Medulla oblongata (tissue), 1 donor: Measurements from ENCODE around the gene PARVG.

Experiments used
- DNase-seq: peaks from one replicate; pipeline ENCODE4 v3.0.0-alpha.2; 2015; ENCODE audit errors: extremely low spot score

The PARVG gene

GRCh38 chr22:44244265-44244822, 63.6 kb downstream of the PARVG start:
- no peak for DNase-seq

- DNase-seq: no peak
These were observed 64.7 kb downstream of the PARVG start for GRCh38 chr22:44245438-44245837.

- DNase-seq: no peak
These were observed 65.1 kb downstream of the PARVG start for GRCh38 chr22:44245867-44246266.

GRCh38 chr22:44246615-44247326, 66.0 kb downstream of the PARVG start:
- DNase-seq: no peak

- no peak for DNase-seq
These were observed 66.6 kb downstream of the PARVG start for GRCh38 chr22:44247346-44247745.

- no peak for DNase-seq
These were observed 67.5 kb downstream of the PARVG start for GRCh38 chr22:44247923-44248892.

GRCh38 chr22:44248926-44249325, 68.2 kb downstream of the PARVG start:
- DNase-seq: no peak

GRCh38 chr22:44249376-44250147, 68.8 kb downstream of the PARVG start:
- DNase-seq: no peak

GRCh38 chr22:44254811-44255210, 74.1 kb downstream of the PARVG start:
- DNase-seq: no peak

GRCh38 chr22:44256085-44256484, 75.4 kb downstream of the PARVG start:
- DNase-seq: no peak

GRCh38 chr22:44256556-44257485, 76.1 kb downstream of the PARVG start:
- no peak for DNase-seq
